ENCODE data around the gene PCNA. TPM values are rescaled to one million over a fixed set of nuclear protein-coding genes. Genes with fewer than 3 reads are reported as not detected.
A peak's percentile ranks its signal among the peaks of the same experiment; 100 is the strongest.
"Not testable (repeated sequence)": the region's sequence is repeated elsewhere in the genome, so short reads cannot be mapped to it uniquely, and the experiment has no call there.

Gene PCNA
- total RNA-seq, 1 donor from 2014 or later = 65.6 TPM

GRCh38 chr20:5113615-5113986 is 6.2 kb downstream of the PCNA start:
- peak overlapping the region; percentile 92 for H3K4me3 Mint-ChIP-seq (ENCODE audit: unreplicated experiment)
- no peak for TF ChIP-seq CTCF (IDR thresholded peaks at IDR 0.05)

GRCh38 chr20:5109276-5109675 is 10.5 kb downstream of the PCNA start:
- H3K27me3 Mint-ChIP-seq (ENCODE audit: unreplicated experiment) = no peaks in the 10 kb centered on the region
- H3K4me3 Mint-ChIP-seq (ENCODE audit: unreplicated experiment) = no peak overlapping the region
- peaks cover 16% of the 10 kb centered on the region for H3K4me1 Mint-ChIP-seq (ENCODE audit: unreplicated experiment)
- TF ChIP-seq CTCF (IDR thresholded peaks at IDR 0.05) = no peak
- DNase-seq (ENCODE audit: extremely low spot score, unreplicated experiment) = no peak
- H3K36me3 Mint-ChIP-seq (ENCODE audit: unreplicated experiment) = peaks cover 16% of the 10 kb centered on the region
- H3K27ac Mint-ChIP-seq (ENCODE audit: unreplicated experiment) = no peak overlapping the region
- H3K9me3 Mint-ChIP-seq (ENCODE audit: unreplicated experiment) = no peaks in the 10 kb centered on the region

More at GRCh38 chr20:5113615-5113986, 6.2 kb downstream of the PCNA start:
- no peaks in the 10 kb centered on the region for H3K27me3 Mint-ChIP-seq (ENCODE audit: unreplicated experiment)
- H3K36me3 Mint-ChIP-seq (ENCODE audit: unreplicated experiment) = peaks cover 32% of the 10 kb centered on the region
- H3K4me1 Mint-ChIP-seq (ENCODE audit: unreplicated experiment) = peaks cover 32% of the 10 kb centered on the region
- H3K27ac Mint-ChIP-seq (ENCODE audit: unreplicated experiment) = peak overlapping the region; percentile 93
- H3K9me3 Mint-ChIP-seq (ENCODE audit: unreplicated experiment) = no peaks in the 10 kb centered on the region
- DNase-seq (ENCODE audit: extremely low spot score, unreplicated experiment) = no peak

- Mint-ChIP-seq H3K4me1 (ENCODE audit: unreplicated experiment) (no peaks in the 10 kb centered on the region), H3K4me3 (ENCODE audit: unreplicated experiment) (no peak overlapping the region), H3K27ac (ENCODE audit: unreplicated experiment) (no peak overlapping the region), H3K9me3 (ENCODE audit: unreplicated experiment) (no peaks in the 10 kb centered on the region), H3K36me3 (ENCODE audit: unreplicated experiment) (peaks cover 40% of the 10 kb centered on the region), H3K27me3 (ENCODE audit: unreplicated experiment) (no peaks in the 10 kb centered on the region)
- TF ChIP-seq CTCF (IDR thresholded peaks at IDR 0.05) = no peak
- DNase-seq (ENCODE audit: extremely low spot score, unreplicated experiment) = no peak
Observed at GRCh38 chr20:5104479-5104878, 15.3 kb downstream of the PCNA start.

- Mint-ChIP-seq H3K9me3 (ENCODE audit: unreplicated experiment) (no peaks in the 10 kb centered on the region), H3K4me1 (ENCODE audit: unreplicated experiment) (no peaks in the 10 kb centered on the region), H3K27me3 (ENCODE audit: unreplicated experiment) (no peaks in the 10 kb centered on the region), H3K36me3 (ENCODE audit: unreplicated experiment) (peaks cover 36% of the 10 kb centered on the region), H3K27ac (ENCODE audit: unreplicated experiment) (peak overlapping the region; percentile 28), H3K4me3 (ENCODE audit: unreplicated experiment) (no peak overlapping the region)
- DNase-seq (ENCODE audit: extremely low spot score, unreplicated experiment) = peak; percentile 88
- TF ChIP-seq CTCF (IDR thresholded peaks at IDR 0.05) = peak; percentile 91
Observed at GRCh38 chr20:5100684-5101347, 18.9 kb downstream of the PCNA start.

GRCh38 chr20:5099909-5100308 is 19.8 kb downstream of the PCNA start:
- DNase-seq (ENCODE audit: extremely low spot score, unreplicated experiment); H3K9me3 Mint-ChIP-seq (ENCODE audit: unreplicated experiment); H3K27ac Mint-ChIP-seq (ENCODE audit: unreplicated experiment); H3K27me3 Mint-ChIP-seq (ENCODE audit: unreplicated experiment); H3K4me3 Mint-ChIP-seq (ENCODE audit: unreplicated experiment); H3K4me1 Mint-ChIP-seq (ENCODE audit: unreplicated experiment): not testable (repeated sequence)
- peaks cover 35% of the 10 kb centered on the region for H3K36me3 Mint-ChIP-seq (ENCODE audit: unreplicated experiment)

- not testable (repeated sequence) for H3K27ac Mint-ChIP-seq (ENCODE audit: unreplicated experiment); H3K4me1 Mint-ChIP-seq (ENCODE audit: unreplicated experiment); H3K4me3 Mint-ChIP-seq (ENCODE audit: unreplicated experiment); H3K27me3 Mint-ChIP-seq (ENCODE audit: unreplicated experiment); DNase-seq (ENCODE audit: extremely low spot score, unreplicated experiment); H3K9me3 Mint-ChIP-seq (ENCODE audit: unreplicated experiment)
- peaks cover 32% of the 10 kb centered on the region for H3K36me3 Mint-ChIP-seq (ENCODE audit: unreplicated experiment)
Observed at GRCh38 chr20:5099009-5099408, 20.7 kb downstream of the PCNA start.

Measured in osteocyte (in vitro differentiated cells).